MM.1S (cell line): ENCODE results near the gene PSMA4.
A peak's percentile ranks its signal among the peaks of the same experiment; 100 is the strongest.

Source experiments
- DNase-seq: peaks from one replicate; pipeline ENCODE4 v3.0.0-alpha.2; 2015
- H2AFZ ChIP-seq: fragments of 300-600 bp; sonication (generic); 2 replicates; pipeline ENCODE4 v1.6.0; 2016; ENCODE audit warnings: antibody characterized with exemption, low read length
- H3F3A ChIP-seq: fragments of 300-600 bp; sonication (generic); 2 replicates; pipeline ENCODE4 v1.6.1; 2016; ENCODE audit warnings: mild to moderate bottlenecking, antibody characterized with exemption, low read length, moderate library complexity, mixed read lengths; ENCODE audit not compliant: insufficient read depth
- H3K27ac ChIP-seq: fragments of 300-600 bp; sonication (generic); 2 replicates; pipeline ENCODE4 v1.5.1; 2016; ENCODE audit warnings: mild to moderate bottlenecking, low read length
- H3K27me3 ChIP-seq: fragments of 300-600 bp; sonication (generic); replicated peaks from 2 replicates; pipeline ENCODE4 v1.6.0; 2016; ENCODE audit warnings: low read length; ENCODE audit not compliant: insufficient read depth
- H3K36me3 ChIP-seq: fragments of 300-600 bp; sonication (generic); replicated peaks from 2 replicates; pipeline ENCODE4 v1.6.1; 2016; ENCODE audit warnings: mild to moderate bottlenecking, low read length, mixed read lengths; ENCODE audit not compliant: insufficient read depth
- H3K4me1 ChIP-seq: fragments of 300-600 bp; sonication (generic); 2 replicates; pipeline ENCODE4 v1.6.1; 2016; ENCODE audit warnings: low read length, mixed read lengths
- H3K4me2 ChIP-seq: fragments of 300-600 bp; sonication (generic); 2 replicates; pipeline ENCODE4 v1.6.0; 2016; ENCODE audit warnings: low read depth, low read length
- H3K4me3 ChIP-seq: fragments of 300-600 bp; sonication (generic); 2 replicates; pipeline ENCODE4 v1.5.1; 2016; ENCODE audit warnings: low read length, mixed read lengths
- H3K79me2 ChIP-seq: fragments of 300-600 bp; sonication (generic); 2 replicates; pipeline ENCODE4 v1.6.1; 2016; ENCODE audit warnings: mixed run types, low read length, mixed read lengths
- H3K9ac ChIP-seq: fragments of 300-600 bp; sonication (generic); 2 replicates; pipeline ENCODE4 v1.6.1; 2016; ENCODE audit warnings: low read length, mixed read lengths
- H3K9me2 ChIP-seq: fragments of 300-600 bp; sonication (generic); replicated peaks from 2 replicates; pipeline ENCODE4 v1.6.1; 2016; ENCODE audit warnings: mild to moderate bottlenecking, low read length, mixed read lengths; ENCODE audit not compliant: insufficient read depth
- H3K9me3 ChIP-seq: fragments of 300-600 bp; sonication (generic); replicated peaks from 2 replicates; pipeline ENCODE4 v1.6.1; 2016; ENCODE audit warnings: mild to moderate bottlenecking, low read length, mixed read lengths; ENCODE audit not compliant: insufficient read depth
- H4K20me1 ChIP-seq: fragments of 300-600 bp; sonication (generic); 2 replicates; pipeline ENCODE4 v1.6.1; 2016; ENCODE audit warnings: mild to moderate bottlenecking, low read length, moderate library complexity, mixed read lengths; ENCODE audit not compliant: insufficient read depth
- EZH2 ChIP-seq: fragments of 300-600 bp; sonication (generic); optimal IDR thresholded peaks from 2 replicates; pipeline ENCODE3; 2017; ENCODE audit warnings: low read depth, mild to moderate bottlenecking, antibody characterized with exemption, low read length, mixed read lengths
- EZH2phosphoT487 ChIP-seq: fragments of 300-600 bp; sonication (generic); IDR thresholded peaks from 2 replicates; pipeline ENCODE4 v1.6.1; 2018; ENCODE audit warnings: antibody characterized with exemption, low read length
- TF ChIP-seq, protein P1 (sequence below): fragments of 300-600 bp; sonication (generic); IDR thresholded peaks from 2 replicates; pipeline ENCODE4 v1.5.1; 2016; ENCODE audit warnings: antibody characterized with exemption, low read length, mixed read lengths

The PSMA4 gene

DNA sequence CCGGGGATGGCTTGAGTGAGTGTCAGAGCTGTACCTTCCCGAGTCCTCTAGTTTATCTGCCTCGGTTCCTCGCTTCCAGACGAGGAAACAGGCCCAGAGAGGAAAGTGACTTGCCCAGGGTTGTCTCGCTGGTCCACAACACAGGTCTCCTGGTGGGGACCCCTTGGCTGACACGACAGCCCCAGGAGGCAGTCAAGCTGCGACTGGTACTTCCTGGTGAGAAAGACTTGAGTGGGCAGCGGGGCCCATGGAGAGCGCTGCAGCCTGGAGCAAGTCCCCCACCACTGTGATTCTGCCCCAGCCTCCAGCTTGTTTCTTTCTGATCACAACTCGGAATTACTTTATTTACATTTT is 24.5 kb downstream of the PSMA4 start:
- peak overlapping the region; percentile 84 for H3K4me2 ChIP-seq
- no peak overlapping the region; the same call in 1 of the 2 replicates for H3K9ac ChIP-seq
- no peaks in the 10 kb centered on the region for H3K9me2 ChIP-seq
- no peaks in the 10 kb centered on the region for H3K36me3 ChIP-seq
- H2AFZ ChIP-seq, result peak overlapping the region; percentile 97
- H3K4me3 ChIP-seq, result peak overlapping the region; percentile 89
- H3F3A ChIP-seq, result peaks cover 14% of the 10 kb centered on the region
- H3K27ac ChIP-seq, result peak overlapping the region; percentile 35; the same call in 1 of the 2 replicates
- DNase-seq, result no peak
- no peaks in the 10 kb centered on the region for H3K9me3 ChIP-seq
- TF ChIP-seq, protein P1, sequence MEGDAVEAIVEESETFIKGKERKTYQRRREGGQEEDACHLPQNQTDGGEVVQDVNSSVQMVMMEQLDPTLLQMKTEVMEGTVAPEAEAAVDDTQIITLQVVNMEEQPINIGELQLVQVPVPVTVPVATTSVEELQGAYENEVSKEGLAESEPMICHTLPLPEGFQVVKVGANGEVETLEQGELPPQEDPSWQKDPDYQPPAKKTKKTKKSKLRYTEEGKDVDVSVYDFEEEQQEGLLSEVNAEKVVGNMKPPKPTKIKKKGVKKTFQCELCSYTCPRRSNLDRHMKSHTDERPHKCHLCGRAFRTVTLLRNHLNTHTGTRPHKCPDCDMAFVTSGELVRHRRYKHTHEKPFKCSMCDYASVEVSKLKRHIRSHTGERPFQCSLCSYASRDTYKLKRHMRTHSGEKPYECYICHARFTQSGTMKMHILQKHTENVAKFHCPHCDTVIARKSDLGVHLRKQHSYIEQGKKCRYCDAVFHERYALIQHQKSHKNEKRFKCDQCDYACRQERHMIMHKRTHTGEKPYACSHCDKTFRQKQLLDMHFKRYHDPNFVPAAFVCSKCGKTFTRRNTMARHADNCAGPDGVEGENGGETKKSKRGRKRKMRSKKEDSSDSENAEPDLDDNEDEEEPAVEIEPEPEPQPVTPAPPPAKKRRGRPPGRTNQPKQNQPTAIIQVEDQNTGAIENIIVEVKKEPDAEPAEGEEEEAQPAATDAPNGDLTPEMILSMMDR, result no peak
- TF ChIP-seq EZH2 (no peak), EZH2phosphoT487 (no peak)
- H3K27me3 ChIP-seq, result no peaks in the 10 kb centered on the region
- H3K4me1 ChIP-seq, result peaks cover 10% of the 10 kb centered on the region; the same call in 1 of the 2 replicates
- H4K20me1 ChIP-seq, result no peaks in the 10 kb centered on the region
- peaks cover 17% of the 10 kb centered on the region for H3K79me2 ChIP-seq

DNA sequence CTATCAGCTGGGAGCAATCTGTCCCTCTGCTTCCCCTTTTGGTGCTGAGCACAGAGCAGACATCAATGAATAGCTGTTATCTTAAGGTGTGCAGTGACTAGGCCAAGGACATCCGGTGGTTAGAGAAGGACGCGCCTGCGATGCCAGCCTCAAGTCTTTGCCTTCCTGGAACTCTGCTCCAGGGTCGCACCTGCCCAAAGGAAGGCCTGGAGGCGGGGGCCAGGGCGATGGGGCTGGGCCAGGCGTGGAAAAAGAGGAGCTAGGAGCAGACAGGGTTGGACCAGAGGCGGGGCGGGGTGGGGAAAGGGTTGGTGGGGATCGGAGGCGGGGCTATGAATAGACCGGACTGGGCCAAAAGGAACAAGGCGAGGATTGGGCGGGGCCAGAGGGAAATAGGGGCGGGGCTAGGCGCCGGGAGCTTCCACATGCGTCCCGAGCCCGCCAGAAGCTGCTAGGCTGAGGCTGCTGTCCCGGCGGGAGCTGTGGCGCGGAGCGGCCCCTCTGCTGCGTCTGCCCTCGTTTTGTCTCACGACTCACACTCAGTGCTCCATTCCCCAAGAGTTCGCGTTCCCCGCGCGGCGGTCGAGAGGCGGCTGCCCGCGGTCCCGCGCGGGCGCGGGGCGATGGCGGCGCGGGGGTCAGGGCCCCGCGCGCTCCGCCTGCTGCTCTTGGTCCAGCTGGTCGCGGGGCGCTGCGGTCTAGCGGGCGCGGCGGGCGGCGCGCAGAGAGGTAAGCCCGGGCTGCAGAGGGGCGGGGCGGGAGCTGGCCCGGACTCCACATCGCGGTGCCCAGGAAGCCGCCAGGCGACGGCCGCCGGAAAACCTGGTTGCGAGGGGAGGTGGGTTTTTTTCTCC is 25.1 kb downstream of the PSMA4 start, which contains the start of gene CHRNA5:
CHRNA5 (plus strand) TSS at position 424 of the 854 bp plus-strand sequence; CDS start at position 624, 200 bp downstream.
- Histone ChIP-seq H3K4me1 (peaks cover 10% of the 10 kb centered on the region; the same call in 1 of the 2 replicates), H3K4me3 (peak within 1 kb of the TSS; percentile 89), H3K9me3 (no peaks in the 10 kb centered on the region), H3K9me2 (no peaks in the 10 kb centered on the region), H3K79me2 (peaks cover 17% of the 10 kb centered on the region), H3K27ac (peak within 1 kb of the TSS; percentile 35; the same call in 1 of the 2 replicates), H3K27me3 (no peaks in the 10 kb centered on the region), H3K36me3 (no peaks in the 10 kb centered on the region), H3K4me2 (peak within 1 kb of the TSS; percentile 84), H2AFZ (peak within 1 kb of the TSS; percentile 97), H3F3A (peaks cover 14% of the 10 kb centered on the region), H4K20me1 (no peaks in the 10 kb centered on the region), H3K9ac (peak within 1 kb of the TSS; percentile 50)
- TF ChIP-seq EZH2 (no peak), EZH2phosphoT487 (no peak)
- TF ChIP-seq, protein P1, result no peak
- DNase-seq, result peak; percentile 72

DNA sequence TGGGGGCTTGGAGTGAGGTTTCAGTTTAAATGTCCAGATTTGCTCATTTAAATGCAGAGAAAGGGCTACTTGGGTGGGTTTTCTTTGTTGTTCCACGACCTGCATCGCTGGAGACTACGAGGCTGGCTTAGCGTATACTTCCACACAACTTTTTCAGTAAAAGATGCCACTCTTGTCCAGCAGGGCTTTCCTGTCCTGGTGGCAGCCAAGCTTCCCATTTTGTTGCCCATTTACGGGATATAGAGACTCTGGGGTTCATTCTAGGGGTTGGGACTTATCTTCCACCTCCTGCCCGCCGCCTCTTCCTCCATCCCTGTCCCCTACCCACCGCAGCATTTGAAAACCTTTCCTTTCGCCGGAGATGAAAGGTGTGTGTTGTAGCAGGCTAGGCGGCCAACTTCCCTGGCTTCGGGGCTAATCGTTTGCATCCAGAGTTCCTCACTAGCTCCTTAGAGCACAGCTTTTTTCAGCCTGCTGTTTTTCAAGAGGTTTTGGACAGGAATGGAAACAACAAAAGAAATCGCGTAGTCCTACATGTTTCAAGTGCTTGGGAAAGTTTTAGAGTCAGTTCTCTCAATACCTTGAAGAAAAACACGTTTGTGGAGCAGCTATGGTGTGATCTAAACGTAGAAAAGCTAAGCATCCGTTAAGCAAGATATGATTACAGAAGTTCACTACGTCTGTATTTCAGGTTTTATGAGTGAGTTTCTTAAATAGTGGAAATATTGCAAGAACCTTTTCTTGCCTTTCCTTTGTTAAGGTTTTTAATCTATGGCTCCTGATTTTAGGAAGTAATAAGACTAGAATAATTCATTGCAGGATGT is 25.9 kb downstream of the PSMA4 start:
- Histone ChIP-seq H3K79me2 (peaks cover 26% of the 10 kb centered on the region), H3K4me2 (peak overlapping the region; percentile 70), H3K36me3 (no peaks in the 10 kb centered on the region), H3K9ac (peak overlapping the region; percentile 50), H2AFZ (peak overlapping the region; percentile 51), H3K4me3 (peak overlapping the region; percentile 89), H3K27ac (no peak overlapping the region), H3K27me3 (no peaks in the 10 kb centered on the region), H4K20me1 (no peaks in the 10 kb centered on the region), H3K4me1 (peaks cover 10% of the 10 kb centered on the region; the same call in 1 of the 2 replicates), H3K9me2 (no peaks in the 10 kb centered on the region), H3F3A (peaks cover 14% of the 10 kb centered on the region), H3K9me3 (no peaks in the 10 kb centered on the region)
- DNase-seq, result peak; percentile 39
- TF ChIP-seq EZH2phosphoT487 (no peak), EZH2 (no peak)
- TF ChIP-seq, protein P1, result peak; percentile 24; the same call in 1 of the 2 replicates
